ENCODE measurements around the gene DIPK2B. TPM values are rescaled to one million over a fixed set of nuclear protein-coding genes. Genes with fewer than 3 reads are reported as not detected.

The DIPK2B gene
- total RNA-seq, 1 experiment from 2014 or later, result not detected

GRCh38 chrX:45154033-45154360 is 46.7 kb downstream of the DIPK2B start:
- Histone ChIP-seq H3K18ac (ENCODE audit: insufficient read length, low read depth, low read length) (no peak overlapping the region), H3K23me2 (ENCODE audit: insufficient read length, low read depth, low read length, poor library complexity, severe bottlenecking) (peaks cover 5% of the 10 kb centered on the region), H2BK120ac (ENCODE audit: low read depth, low read length, poor library complexity, severe bottlenecking) (no peak overlapping the region), H2BK15ac (ENCODE audit: low read depth, low read length) (no peak overlapping the region), H2BK12ac (ENCODE audit: insufficient read length, low read depth, low read length) (no peak overlapping the region), H3K27ac (ENCODE audit: insufficient read length, low read depth, low read length) (no peak overlapping the region), H3K56ac (ENCODE audit: insufficient read length, low read depth, low read length) (no peak overlapping the region), H2BK20ac (ENCODE audit: low read depth, low read length, poor library complexity, severe bottlenecking) (no peak overlapping the region), H3K4me1 (ENCODE audit: insufficient read depth, low read length) (no peaks in the 10 kb centered on the region), H4K91ac (ENCODE audit: insufficient read length, low read depth, low read length) (no peak overlapping the region), H3K4me2 (ENCODE audit: insufficient read depth, insufficient read length, low read length) (no peak overlapping the region), H4K5ac (ENCODE audit: insufficient read length, low read depth, low read length) (no peak overlapping the region), H4K20me1 (ENCODE audit: control insufficient read depth, insufficient read depth, insufficient read length) (no peaks in the 10 kb centered on the region), H2AK5ac (ENCODE audit: insufficient read length, low read length) (no peak overlapping the region), H3K79me1 (ENCODE audit: insufficient read depth, low read depth, low read length, poor library complexity, severe bottlenecking) (no peaks in the 10 kb centered on the region), H2BK5ac (ENCODE audit: insufficient read length, low read length) (no peak overlapping the region), H3K9me3 (ENCODE audit: control insufficient read depth, low read depth, low read length) (peaks cover 39% of the 10 kb centered on the region), H2AFZ (ENCODE audit: low read length) (no peak overlapping the region), H3K9ac (ENCODE audit: extremely low read depth, insufficient read length, low read length) (no peak overlapping the region), H4K8ac (replicated peaks; ENCODE audit: insufficient read length, low read depth, low read length) (no peak overlapping the region), H3K4ac (ENCODE audit: low read depth, low read length) (no peak overlapping the region), H3K23ac (ENCODE audit: insufficient read length, low read depth, low read length) (no peak overlapping the region), H3T11ph (ENCODE audit: low read length) (no peak overlapping the region), H3K14ac (ENCODE audit: insufficient read depth, low read length) (no peak overlapping the region), H3K79me2 (ENCODE audit: insufficient read depth, low read length) (no peaks in the 10 kb centered on the region), H3K27me3 (ENCODE audit: insufficient read depth, low read length) (no peaks in the 10 kb centered on the region)
- TF ChIP-seq, protein P1, sequence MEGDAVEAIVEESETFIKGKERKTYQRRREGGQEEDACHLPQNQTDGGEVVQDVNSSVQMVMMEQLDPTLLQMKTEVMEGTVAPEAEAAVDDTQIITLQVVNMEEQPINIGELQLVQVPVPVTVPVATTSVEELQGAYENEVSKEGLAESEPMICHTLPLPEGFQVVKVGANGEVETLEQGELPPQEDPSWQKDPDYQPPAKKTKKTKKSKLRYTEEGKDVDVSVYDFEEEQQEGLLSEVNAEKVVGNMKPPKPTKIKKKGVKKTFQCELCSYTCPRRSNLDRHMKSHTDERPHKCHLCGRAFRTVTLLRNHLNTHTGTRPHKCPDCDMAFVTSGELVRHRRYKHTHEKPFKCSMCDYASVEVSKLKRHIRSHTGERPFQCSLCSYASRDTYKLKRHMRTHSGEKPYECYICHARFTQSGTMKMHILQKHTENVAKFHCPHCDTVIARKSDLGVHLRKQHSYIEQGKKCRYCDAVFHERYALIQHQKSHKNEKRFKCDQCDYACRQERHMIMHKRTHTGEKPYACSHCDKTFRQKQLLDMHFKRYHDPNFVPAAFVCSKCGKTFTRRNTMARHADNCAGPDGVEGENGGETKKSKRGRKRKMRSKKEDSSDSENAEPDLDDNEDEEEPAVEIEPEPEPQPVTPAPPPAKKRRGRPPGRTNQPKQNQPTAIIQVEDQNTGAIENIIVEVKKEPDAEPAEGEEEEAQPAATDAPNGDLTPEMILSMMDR (conservative IDR thresholded peaks at IDR 0.05), result no peak
- no peaks in the 10 kb centered on the region; the same call in 1 of the 2 replicates for H3K27me3 Mint-ChIP-seq (ENCODE audit: low read depth)
- no peaks in the 10 kb centered on the region for H3K4me1 Mint-ChIP-seq
- no peak for DNase-seq
- H3K27ac Mint-ChIP-seq, result no peak overlapping the region
- peaks cover 0 to 3% (median 2%) of the 10 kb centered on the region in 3 experiments; a peak in 2 of 7 replicates for H3K36me3 Mint-ChIP-seq (ENCODE audit: insufficient read depth in 1 of 3, low read depth in 3 of 3)
- H3K9me3 Mint-ChIP-seq, result peaks cover 67 to 71% of the 10 kb centered on the region in 2 experiments
- H3K4me3 Mint-ChIP-seq, result no peak overlapping the region
- no CpG with 5 or more reads among the region's 4 CpGs for WGBS (ENCODE audit: extremely low coverage, insufficient read length, low lambda C conversion rate)
